OCI-LY3 (cell line): Measurements from ENCODE around the gene TRIM27.

ENCODE experiments used
- H2AFZ ChIP-seq: fragments of 200-600, 300-600 bp; shearing (Covaris generic); 2 replicates; pipeline ENCODE4 v1.6.0; 2014; ENCODE audit warnings: antibody characterized with exemption, low read depth, low read length
- H3K27ac ChIP-seq: fragments of 200-600, 300-600 bp; sonication (generic); 2 replicates; pipeline ENCODE4 v1.5.1; 2014; ENCODE audit warnings: mild to moderate bottlenecking, low read length, moderate library complexity, mixed read lengths
- H3K27me3 ChIP-seq: fragments of 200-600, 300-600 bp; sonication (generic); 2 replicates; pipeline ENCODE4 v1.6.1; 2014; ENCODE audit warnings: low read depth, low read length, mixed read lengths
- H3K36me3 ChIP-seq: fragments of 200-600, 300-600 bp; sonication (generic); replicated peaks from 2 replicates; pipeline ENCODE3; 2014; ENCODE audit warnings: low read depth, low read length, mixed read lengths
- H3K4me1 ChIP-seq: fragments of 300-600, 200-600 bp; sonication (generic); 2 replicates; pipeline ENCODE4 v1.6.1; 2014; ENCODE audit warnings: low read length, mixed read lengths
- H3K4me2 ChIP-seq: fragments of 200-600, 300-600 bp; sonication (generic); 2 replicates; pipeline ENCODE4 v1.6.1; 2014; ENCODE audit warnings: low read length, mixed read lengths
- H3K4me3 ChIP-seq: fragments of 300-600, 200-600 bp; sonication (generic); 2 replicates; pipeline ENCODE4 v1.5.1; 2014; ENCODE audit warnings: antibody characterized with exemption, mild to moderate bottlenecking, low read length, moderate library complexity
- H3K79me2 ChIP-seq: fragments of 300-600, 200-600 bp; shearing (Covaris generic); 2 replicates; pipeline ENCODE4 v1.6.1; 2014; ENCODE audit warnings: mild to moderate bottlenecking, low read length, mixed read lengths
- H3K9ac ChIP-seq: fragments of 300-600, 200-600 bp; shearing (Covaris generic); 2 replicates; pipeline ENCODE4 v1.6.0; 2014; ENCODE audit warnings: mild to moderate bottlenecking, low read length, moderate library complexity
- H3K9me3 ChIP-seq: fragments of 200-600, 300-600 bp; shearing (Covaris generic); 2 replicates; pipeline ENCODE4 v1.6.1; 2014; ENCODE audit warnings: low read length, mixed read lengths; ENCODE audit not compliant: insufficient read depth
- H4K20me1 ChIP-seq: fragments of 200-600, 300-600 bp; sonication (generic); 2 replicates; pipeline ENCODE4 v1.6.1; 2016; ENCODE audit warnings: low read length, mixed read lengths; ENCODE audit not compliant: insufficient read depth
- EZH2phosphoT487 ChIP-seq: fragments of 200-600 bp; shearing (Covaris generic); IDR thresholded peaks from 2 replicates; pipeline ENCODE4 v1.6.1; 2018; ENCODE audit warnings: antibody characterized with exemption, mixed run types, low read depth
- TF ChIP-seq, protein P1 (sequence below): fragments of 200-600, 300-600 bp; sonication (generic); IDR thresholded peaks from 2 replicates; pipeline ENCODE4 v1.5.1; 2014; ENCODE audit warnings: antibody characterized with exemption, low read length, low read depth

TRIM27 gene

GRCh38 chr6:28914941-28915340 lies 8.8 kb downstream of the TRIM27 start:
- TF ChIP-seq EZH2phosphoT487 = no peak
- TF ChIP-seq, protein P1, sequence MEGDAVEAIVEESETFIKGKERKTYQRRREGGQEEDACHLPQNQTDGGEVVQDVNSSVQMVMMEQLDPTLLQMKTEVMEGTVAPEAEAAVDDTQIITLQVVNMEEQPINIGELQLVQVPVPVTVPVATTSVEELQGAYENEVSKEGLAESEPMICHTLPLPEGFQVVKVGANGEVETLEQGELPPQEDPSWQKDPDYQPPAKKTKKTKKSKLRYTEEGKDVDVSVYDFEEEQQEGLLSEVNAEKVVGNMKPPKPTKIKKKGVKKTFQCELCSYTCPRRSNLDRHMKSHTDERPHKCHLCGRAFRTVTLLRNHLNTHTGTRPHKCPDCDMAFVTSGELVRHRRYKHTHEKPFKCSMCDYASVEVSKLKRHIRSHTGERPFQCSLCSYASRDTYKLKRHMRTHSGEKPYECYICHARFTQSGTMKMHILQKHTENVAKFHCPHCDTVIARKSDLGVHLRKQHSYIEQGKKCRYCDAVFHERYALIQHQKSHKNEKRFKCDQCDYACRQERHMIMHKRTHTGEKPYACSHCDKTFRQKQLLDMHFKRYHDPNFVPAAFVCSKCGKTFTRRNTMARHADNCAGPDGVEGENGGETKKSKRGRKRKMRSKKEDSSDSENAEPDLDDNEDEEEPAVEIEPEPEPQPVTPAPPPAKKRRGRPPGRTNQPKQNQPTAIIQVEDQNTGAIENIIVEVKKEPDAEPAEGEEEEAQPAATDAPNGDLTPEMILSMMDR = no peak
- no peak overlapping the region for H2AFZ ChIP-seq
- no peak overlapping the region for H3K4me2 ChIP-seq
- no peaks in the 10 kb centered on the region for H3K9me3 ChIP-seq
- H4K20me1 ChIP-seq = 0 out of 2 replicates have a peak, but pooled peaks cover 2% of the 10 kb centered on the region
- peaks cover 10% of the 10 kb centered on the region for H3K4me1 ChIP-seq
- H3K27me3 ChIP-seq = no peaks in the 10 kb centered on the region
- no peak overlapping the region for H3K27ac ChIP-seq
- H3K79me2 ChIP-seq = peaks cover 9% of the 10 kb centered on the region; the same call in 1 of the 2 replicates
- H3K36me3 ChIP-seq = peaks cover 33% of the 10 kb centered on the region
- no peak overlapping the region for H3K4me3 ChIP-seq
- no peak overlapping the region for H3K9ac ChIP-seq

- no peaks in the 10 kb centered on the region for H3K4me1 ChIP-seq
- H3K27me3 ChIP-seq = no peaks in the 10 kb centered on the region
- no peaks in the 10 kb centered on the region for H3K9me3 ChIP-seq
- H3K36me3 ChIP-seq = peaks cover 39% of the 10 kb centered on the region
- no peak overlapping the region for H3K4me2 ChIP-seq
- no peak overlapping the region for H2AFZ ChIP-seq
- H4K20me1 ChIP-seq = no peaks in the 10 kb centered on the region
- no peak overlapping the region for H3K27ac ChIP-seq
- H3K79me2 ChIP-seq = no peaks in the 10 kb centered on the region
- TF ChIP-seq EZH2phosphoT487 = no peak
- TF ChIP-seq, protein P1 = no peak
- H3K9ac ChIP-seq = no peak overlapping the region
- H3K4me3 ChIP-seq = no peak overlapping the region
These were observed 12.7 kb downstream of the TRIM27 start for GRCh38 chr6:28910901-28911690.

DNA sequence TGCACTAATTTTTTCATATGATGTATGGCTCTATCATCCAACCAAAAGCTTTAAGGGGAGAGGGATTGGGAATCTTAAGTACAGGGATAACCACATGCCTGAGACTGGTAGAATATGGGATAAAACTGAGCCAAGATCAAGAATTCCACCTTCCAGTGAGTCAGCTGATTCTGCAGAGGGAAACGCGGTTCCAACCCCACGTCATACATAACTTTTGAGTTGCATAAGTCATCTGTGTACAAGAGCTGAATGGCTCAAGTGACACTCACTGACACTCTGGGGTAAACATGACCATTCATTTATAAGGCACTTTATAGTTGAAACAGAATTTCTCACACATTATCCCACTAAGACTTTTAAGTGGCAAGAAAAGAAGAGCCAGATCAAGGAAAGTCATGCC lies 16.4 kb downstream of the TRIM27 start:
- H3K4me3 ChIP-seq = no peak overlapping the region
- no peaks in the 10 kb centered on the region for H4K20me1 ChIP-seq
- H3K4me1 ChIP-seq = no peaks in the 10 kb centered on the region
- H3K36me3 ChIP-seq = peaks cover 58% of the 10 kb centered on the region
- no peak overlapping the region for H3K27ac ChIP-seq
- no peak for TF ChIP-seq EZH2phosphoT487
- TF ChIP-seq, protein P1 = no peak
- no peak overlapping the region for H3K4me2 ChIP-seq
- H3K9me3 ChIP-seq = no peaks in the 10 kb centered on the region
- H2AFZ ChIP-seq = no peak overlapping the region
- no peaks in the 10 kb centered on the region for H3K27me3 ChIP-seq
- H3K9ac ChIP-seq = no peak overlapping the region
- H3K79me2 ChIP-seq = no peaks in the 10 kb centered on the region

DNA sequence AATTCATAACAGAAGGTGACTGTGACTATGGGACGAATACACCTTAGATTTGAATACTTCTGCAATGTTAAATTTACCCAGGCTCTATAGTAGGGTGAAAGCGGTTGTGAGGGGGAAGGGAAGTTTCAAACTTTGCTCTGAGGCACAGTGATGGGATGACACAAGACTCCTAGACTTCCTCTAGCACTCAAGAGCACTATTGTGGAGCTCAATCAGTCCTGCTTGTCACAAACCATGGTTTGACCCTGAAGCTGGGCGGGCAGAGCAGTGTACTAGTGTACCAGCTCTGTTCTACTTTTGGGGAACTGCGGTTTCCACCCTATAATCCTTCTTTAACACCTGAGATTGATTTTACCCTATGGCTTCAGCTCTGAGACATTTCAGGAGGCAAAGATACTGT lies 17.1 kb downstream of the TRIM27 start:
- Histone ChIP-seq H3K79me2 (no peaks in the 10 kb centered on the region), H2AFZ (no peak overlapping the region), H4K20me1 (no peaks in the 10 kb centered on the region), H3K36me3 (peaks cover 62% of the 10 kb centered on the region), H3K9me3 (no peaks in the 10 kb centered on the region), H3K4me3 (no peak overlapping the region), H3K9ac (no peak overlapping the region), H3K4me1 (peaks cover 6% of the 10 kb centered on the region), H3K27me3 (no peaks in the 10 kb centered on the region), H3K27ac (no peak overlapping the region), H3K4me2 (no peak overlapping the region)
- TF ChIP-seq, protein P1 = no peak
- no peak for TF ChIP-seq EZH2phosphoT487
